Liver (tissue), 9 donors: Measurements from ENCODE around the gene SEMA3G. TPM values are rescaled to one million over a fixed set of nuclear protein-coding genes. Genes with fewer than 3 reads are reported as not detected.
A peak's percentile ranks its signal among the peaks of the same experiment; 100 is the strongest.

ENCODE experiments used
- DNase-seq: peaks from one replicate; pipeline ENCODE4 v3.0.0-alpha.2; 2017; ENCODE audit warnings: low spot score
- H3K27ac ChIP-seq, 2 donors: one replicate each; pipeline ENCODE4 v1.7.0; 2013; ENCODE audit warnings: inconsistent platforms in 2 of 2, low read length in 2 of 2, control low read depth in 1 of 2, low read depth in 1 of 2, mild to moderate bottlenecking in 1 of 2
- H3K27me3 ChIP-seq, 4 donors: one replicate each; pipeline versions ENCODE4 v1.6.1 to v1.7.0; 2013; ENCODE audit warnings: low read length in 3 of 4, inconsistent platforms in 1 of 4, mild to moderate bottlenecking in 1 of 4, moderate library complexity in 1 of 4; ENCODE audit not compliant: control insufficient read depth in 4 of 4, insufficient read depth in 4 of 4
- H3K36me3 ChIP-seq, 4 donors: one replicate each; pipeline versions ENCODE4 v1.6.1 to v1.7.0; 2013; ENCODE audit warnings: low read length in 3 of 4, mild to moderate bottlenecking in 3 of 4, low read depth in 1 of 4, moderate library complexity in 1 of 4; ENCODE audit not compliant: control insufficient read depth in 4 of 4, insufficient read depth in 3 of 4
- H3K4me1 ChIP-seq, 4 donors: one replicate each; pipeline versions ENCODE4 v1.6.1 to v1.7.0; 2013; ENCODE audit warnings: low read length in 3 of 4, mild to moderate bottlenecking in 3 of 4, moderate library complexity in 1 of 4; ENCODE audit not compliant: control insufficient read depth in 4 of 4, insufficient read depth in 4 of 4
- H3K4me3 ChIP-seq, 3 donors: one replicate each; pipeline versions ENCODE4 v1.6.1 to v1.7.0; 2013; ENCODE audit warnings: low read length in 3 of 3, control low read depth in 1 of 3, low read depth in 1 of 3, mild to moderate bottlenecking in 1 of 3
- H3K9ac ChIP-seq, 2 donors: one replicate each; pipeline ENCODE4 v1.7.0; 2013; ENCODE audit warnings: low read length in 2 of 2, mild to moderate bottlenecking in 2 of 2, moderate library complexity in 2 of 2, control low read depth in 1 of 2, low read depth in 1 of 2
- H3K9me3 ChIP-seq, 4 donors: one replicate each; pipeline versions ENCODE4 v1.6.1 to v1.7.0; 2013; ENCODE audit warnings: low read length in 3 of 4; ENCODE audit not compliant: control insufficient read depth in 4 of 4
- ATF3 ChIP-seq: IDR thresholded peaks from 2 replicates; pipeline ENCODE4 v1.6.1; 2016; ENCODE audit warnings: antibody characterized with exemption
- CTCF ChIP-seq: fragments of 150-350 bp; IDR thresholded peaks from 2 replicates; pipeline ENCODE4 v1.5.1; 2017; ENCODE audit warnings: improper control_type of control experiment, low read depth, low read length; ENCODE audit not compliant: missing input control
- EGR1 ChIP-seq, 2 donors: IDR thresholded peaks; 2 replicates each; pipeline ENCODE4 v1.6.1; 2016 to 2018; ENCODE audit warnings: antibody characterized with exemption in 2 of 2, low read depth in 2 of 2
- FOXA1 ChIP-seq: IDR thresholded peaks from 2 replicates; pipeline ENCODE4 v1.6.1; 2016; ENCODE audit warnings: antibody characterized with exemption
- FOXA2 ChIP-seq: IDR thresholded peaks from 2 replicates; pipeline ENCODE4 v1.6.1; 2016; ENCODE audit warnings: antibody characterized with exemption
- GABPA ChIP-seq, 2 donors: IDR thresholded peaks in 1 of 2; conservative IDR thresholded peaks in 1 of 2; 2 replicates each; pipeline ENCODE4 v1.6.1; 2016; ENCODE audit warnings: antibody characterized with exemption in 2 of 2, mild to moderate bottlenecking in 1 of 2, moderate library complexity in 1 of 2
- HNF4A ChIP-seq, 2 donors: conservative IDR thresholded peaks; 2 replicates each; pipeline ENCODE4 v1.6.1; 2016; ENCODE audit warnings: antibody characterized with exemption in 2 of 2, mild to moderate bottlenecking in 2 of 2
- HNF4G ChIP-seq: IDR thresholded peaks from 2 replicates; pipeline ENCODE4 v1.6.1; 2016; ENCODE audit warnings: antibody characterized with exemption
- JUND ChIP-seq, 2 donors: IDR thresholded peaks; 2 replicates each; pipeline ENCODE4 v1.6.1; 2016; ENCODE audit warnings: antibody characterized with exemption in 2 of 2
- MAX ChIP-seq: IDR thresholded peaks from 2 replicates; pipeline ENCODE4 v1.6.1; 2016; ENCODE audit warnings: antibody characterized with exemption
- NR2F2 ChIP-seq: IDR thresholded peaks from 2 replicates; pipeline ENCODE4 v1.6.1; 2016; ENCODE audit warnings: antibody characterized with exemption
- RAD21 ChIP-seq, 2 donors: IDR thresholded peaks; 2 replicates each; pipeline ENCODE4 v1.6.1; 2016; ENCODE audit warnings: antibody characterized with exemption in 2 of 2, mild to moderate bottlenecking in 2 of 2
- REST ChIP-seq: IDR thresholded peaks from 2 replicates; pipeline ENCODE4 v1.6.1; 2016; ENCODE audit warnings: antibody characterized with exemption, mild to moderate bottlenecking
- RXRA ChIP-seq, 2 donors: IDR thresholded peaks; 2 replicates each; pipeline ENCODE4 v1.6.1; 2017 to 2018; ENCODE audit warnings: antibody characterized with exemption in 2 of 2, mild to moderate bottlenecking in 1 of 2
- SP1 ChIP-seq: IDR thresholded peaks from 2 replicates; pipeline ENCODE4 v1.6.1; 2018; ENCODE audit warnings: antibody characterized with exemption, mild to moderate bottlenecking
- TAF1 ChIP-seq: conservative IDR thresholded peaks from 2 replicates; pipeline ENCODE4 v1.6.1; 2016; ENCODE audit warnings: antibody characterized with exemption, mild to moderate bottlenecking
- YY1 ChIP-seq: IDR thresholded peaks from 2 replicates; pipeline ENCODE4 v1.6.1; 2016; ENCODE audit warnings: antibody characterized with exemption, mild to moderate bottlenecking
- ZBTB33 ChIP-seq: IDR thresholded peaks from 2 replicates; pipeline ENCODE4 v1.6.1; 2016; ENCODE audit warnings: antibody characterized with exemption
- WGBS: extraction: QIAGEN DNeasy Blood & Tissue Kit; methylation state at CpG from one replicate; pipeline ENCODE4 v1.1.7; 2013; 5-methylcytosine and 5-hydroxymethylcytosine counted together
- polyA plus RNA-seq, 2 donors: library from polyadenylated mRNA; stranded (reverse) in 1 of 2; unstranded in 1 of 2; fragments of 200-250 nt in 1 of 2; fragments of >200 nt in 1 of 2; fragmentation: Nextera tagmentation in 1 of 2; extraction: Ambion mirVana in 1 of 2; gene quantifications; one replicate each; pipeline versions ENCODE4 v1.2.1 to v1.2.3, GENCODE V29; 2013 to 2015
- total RNA-seq, 2 donors: library from RNA; depleted of rRNA; stranded (reverse); fragments of >200 nt; gene quantifications; one replicate each; pipeline ENCODE4 v1.2.3, GENCODE V29; 2014
- donor health status: healthy.
- donor health status: healthy.
- donor health status: healthy.
- donor health status: healthy.
- donor health status: healthy.

The SEMA3G gene
- total RNA-seq (1 to 10 TPM in 1 of 2 donors, under 1 TPM in 1; 0.47 to 1.2 TPM), polyA plus RNA-seq (1 to 10 TPM in 1 of 2 donors, under 1 TPM in 1; 0.49 to 1.0 TPM)

- Histone ChIP-seq H3K27ac (no peak within 1 kb of the TSS), H3K9ac (no peak within 1 kb of the TSS), H3K36me3 (no peaks in the 10 kb centered on the region), H3K4me3 (no peak within 1 kb of the TSS), H3K9me3 (no peaks in the 10 kb centered on the region), H3K27me3 (no peaks in the 10 kb centered on the region), H3K4me1 (peaks cover 2 to 5% (median 4%) of the 10 kb centered on the region in 4 donors)
- DNase-seq = peak; percentile 76
- TF ChIP-seq ZBTB33 = no peak
- TF ChIP-seq YY1 = no peak
- TF ChIP-seq CTCF = peak; percentile 68
- 30% methylated on average over 19 of the region's 19 CpGs for WGBS
These were observed at the start of gene SEMA3G for GRCh38 chr3:52444860-52445793. Gene SEMA3G (minus strand): TSS chr3:52445103. CDS start chr3:52445027, 76 bp downstream.

- no peak overlapping the region for H3K9ac ChIP-seq
- no peak for DNase-seq
- H3K36me3 ChIP-seq = peaks cover 13 to 31% (median 16%) of the 10 kb centered on the region in 4 donors
- no peak overlapping the region for H3K4me3 ChIP-seq
- no peak for TF ChIP-seq FOXA2
- no peak for TF ChIP-seq ATF3
- TF ChIP-seq EGR1 (IDR thresholded peaks at IDR 0.05; ENCODE audit: low read depth in 2 of 2) = no peak
- no peak for TF ChIP-seq RAD21 (IDR thresholded peaks at IDR 0.05)
- TF ChIP-seq JUND (IDR thresholded peaks at IDR 0.05) = no peak
- TF ChIP-seq RXRA (IDR thresholded peaks at IDR 0.05) = no peak
- TF ChIP-seq GABPA (IDR thresholded peaks at IDR 0.05 in 1 of 2, conservative IDR thresholded peaks at IDR 0.05 in 1 of 2) = no peak
- TF ChIP-seq FOXA1 = no peak
- no peak for TF ChIP-seq YY1
- TF ChIP-seq TAF1 = no peak
- TF ChIP-seq ZBTB33 = no peak
- TF ChIP-seq CTCF = no peak
- no peak for TF ChIP-seq NR2F2
- TF ChIP-seq SP1 = no peak
- no peak for TF ChIP-seq MAX
- no peak for TF ChIP-seq HNF4A (conservative IDR thresholded peaks at IDR 0.05)
- TF ChIP-seq HNF4G = no peak
- TF ChIP-seq REST = no peak
- no peaks in the 10 kb centered on the region for H3K27me3 ChIP-seq
- H3K4me1 ChIP-seq = peaks cover 0 to 16% (median 4%) of the 10 kb centered on the region in 4 donors
- WGBS = 87% methylated on average over 7 of the region's 7 CpGs
- no peaks in the 10 kb centered on the region for H3K9me3 ChIP-seq
- peak overlapping the region in 1 of 2 donors; percentile 15 for H3K27ac ChIP-seq
These were observed 49.5 kb upstream of the SEMA3G start for GRCh38 chr3:52494445-52494844.
